Measurements from ENCODE around the gene FNBP1. TPM values are rescaled to one million over a fixed set of nuclear protein-coding genes. Genes with fewer than 3 reads are reported as not detected.

The FNBP1 gene
- total and polyA plus RNA-seq, 7 donors: 12.5 to 172 (median 92.8) TPM

DNA sequence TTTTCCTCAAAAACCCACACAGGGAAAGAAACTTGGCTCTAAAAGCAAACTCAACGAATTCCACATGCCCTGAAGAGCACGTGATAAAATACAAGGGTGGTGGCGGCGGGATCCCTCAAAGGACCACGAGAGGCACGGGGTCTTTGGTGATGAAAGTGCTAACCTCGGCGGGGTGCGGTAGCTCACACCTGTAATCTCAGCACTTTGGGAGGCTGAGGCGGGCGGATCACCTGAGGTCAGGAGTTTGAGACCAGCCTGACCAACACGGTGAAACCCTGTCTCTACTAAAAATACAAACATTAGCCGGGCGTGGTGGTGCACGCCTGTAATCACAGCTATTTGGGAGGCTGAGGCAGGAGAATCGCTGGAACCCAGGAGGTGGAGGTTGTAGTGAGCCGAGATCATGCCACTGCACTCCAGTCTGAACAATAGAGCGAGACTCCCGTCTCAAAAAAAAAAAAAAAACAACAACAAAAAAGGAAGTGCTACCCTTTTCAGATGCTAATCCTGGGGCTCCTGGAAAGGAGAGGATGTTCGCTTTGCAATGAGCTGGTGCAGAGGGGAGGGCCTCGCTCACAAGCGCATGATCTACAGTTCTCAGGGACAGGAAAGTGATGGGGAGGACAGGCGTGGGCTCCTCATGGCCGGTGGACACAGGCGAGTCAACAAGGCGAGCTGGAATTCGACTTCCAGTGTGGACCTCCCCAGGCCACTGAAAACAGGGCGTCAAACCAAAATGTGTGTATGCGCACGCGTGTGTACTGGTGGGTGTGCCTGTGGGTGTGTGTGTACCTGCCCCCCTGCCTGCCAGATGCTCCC is 153.7 kb downstream of the FNBP1 start:
- DNase-seq: no peak
- WGBS, 2 donors: 71 to 87% methylated on average over 31 of the region's 31 CpGs
- H3K9me3 ChIP-seq: no peaks in the 10 kb centered on the region
- H3K4me3 ChIP-seq: no peak overlapping the region
- no peak for TF ChIP-seq POLR2AphosphoS5 (IDR thresholded peaks at IDR 0.05)
- no peak for TF ChIP-seq POLR2A (IDR thresholded peaks at IDR 0.05)
- TF ChIP-seq, protein P1, sequence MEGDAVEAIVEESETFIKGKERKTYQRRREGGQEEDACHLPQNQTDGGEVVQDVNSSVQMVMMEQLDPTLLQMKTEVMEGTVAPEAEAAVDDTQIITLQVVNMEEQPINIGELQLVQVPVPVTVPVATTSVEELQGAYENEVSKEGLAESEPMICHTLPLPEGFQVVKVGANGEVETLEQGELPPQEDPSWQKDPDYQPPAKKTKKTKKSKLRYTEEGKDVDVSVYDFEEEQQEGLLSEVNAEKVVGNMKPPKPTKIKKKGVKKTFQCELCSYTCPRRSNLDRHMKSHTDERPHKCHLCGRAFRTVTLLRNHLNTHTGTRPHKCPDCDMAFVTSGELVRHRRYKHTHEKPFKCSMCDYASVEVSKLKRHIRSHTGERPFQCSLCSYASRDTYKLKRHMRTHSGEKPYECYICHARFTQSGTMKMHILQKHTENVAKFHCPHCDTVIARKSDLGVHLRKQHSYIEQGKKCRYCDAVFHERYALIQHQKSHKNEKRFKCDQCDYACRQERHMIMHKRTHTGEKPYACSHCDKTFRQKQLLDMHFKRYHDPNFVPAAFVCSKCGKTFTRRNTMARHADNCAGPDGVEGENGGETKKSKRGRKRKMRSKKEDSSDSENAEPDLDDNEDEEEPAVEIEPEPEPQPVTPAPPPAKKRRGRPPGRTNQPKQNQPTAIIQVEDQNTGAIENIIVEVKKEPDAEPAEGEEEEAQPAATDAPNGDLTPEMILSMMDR (IDR thresholded peaks at IDR 0.05): no peak
- TF ChIP-seq EP300 (IDR thresholded peaks at IDR 0.05): no peak
- no peaks in the 10 kb centered on the region for H3K27me3 ChIP-seq
- H3K36me3 ChIP-seq: peaks cover 4 to 29% (median 23%) of the 10 kb centered on the region in 4 donors
- peak overlapping the region; percentile 79 to 88 (median 86) for H3K27ac ChIP-seq
- H3K4me1 ChIP-seq: peaks cover 0 to 77% (median 76%) of the 10 kb centered on the region in 4 donors
- intact Hi-C loops (cut with DNase I): loop anchor here (5.0 to 10.0 kb wide), 4 partner anchors 43 to 445 kb away; no protein-coding TSS in a partner anchor

DNA sequence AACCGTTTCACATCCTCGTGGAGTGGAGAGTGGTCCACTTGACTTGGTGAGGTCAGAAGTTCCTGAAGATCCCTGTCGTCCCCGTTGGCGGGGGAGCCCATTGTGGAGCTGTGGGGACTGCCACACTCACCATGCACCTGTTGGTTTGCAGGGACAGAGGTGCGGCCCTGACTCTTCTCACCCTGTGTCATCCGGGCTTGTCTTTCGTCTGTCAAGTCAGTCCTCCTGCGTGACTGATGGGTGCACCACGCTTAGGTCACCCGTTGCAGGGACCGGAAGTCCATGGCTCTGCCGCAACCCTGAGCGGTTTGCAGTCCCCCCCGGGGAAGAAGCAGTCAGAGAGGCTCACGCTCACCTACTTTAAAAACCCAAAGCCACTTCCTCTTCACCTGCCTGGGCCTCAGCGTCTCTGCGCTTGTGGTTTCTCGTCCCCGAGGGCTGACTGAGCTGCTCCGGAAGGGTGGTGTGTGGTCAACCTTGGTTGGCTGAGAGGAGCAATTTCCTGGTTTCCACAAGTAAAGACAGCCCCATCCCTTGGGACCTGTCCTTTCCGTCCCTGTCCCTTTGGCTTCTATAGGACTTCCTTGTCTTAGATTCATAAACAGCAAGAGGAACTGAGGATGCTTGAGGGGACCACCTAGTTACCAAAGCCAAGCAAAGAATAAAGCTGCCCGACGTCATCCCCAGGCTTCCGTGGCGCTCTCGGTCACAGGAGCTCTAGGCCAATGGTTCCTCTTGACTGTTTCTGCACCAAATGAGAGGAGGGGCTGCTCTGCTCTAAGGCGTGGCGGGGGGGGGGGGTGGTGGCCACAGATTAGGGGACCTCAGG is 154.5 kb downstream of the FNBP1 start:
- WGBS, 2 donors: 44 to 80% methylated on average over 29 of the region's 29 CpGs
- intact Hi-C loops (cut with DNase I): loop anchor here (5.0 to 10.0 kb wide), 4 partner anchors 44 to 446 kb away; no protein-coding TSS in a partner anchor
- no peaks in the 10 kb centered on the region for H3K27me3 ChIP-seq
- no peak for DNase-seq
- H3K27ac ChIP-seq: peak overlapping the region; percentile 79 to 88 (median 86)
- H3K9me3 ChIP-seq: no peaks in the 10 kb centered on the region
- peaks cover 0 to 84% (median 83%) of the 10 kb centered on the region in 4 donors for H3K4me1 ChIP-seq
- H3K36me3 ChIP-seq: peaks cover 4 to 27% (median 20%) of the 10 kb centered on the region in 4 donors
- peak overlapping the region in 1 of 4 donors; percentile 2 for H3K4me3 ChIP-seq
- TF ChIP-seq, protein P1 (IDR thresholded peaks at IDR 0.05): no peak
- TF ChIP-seq POLR2AphosphoS5 (IDR thresholded peaks at IDR 0.05): peak in 2 of 4 donors; percentile 16 to 25

GRCh38 chr9:129887334-129888292 is 155.4 kb downstream of the FNBP1 start:
- H3K4me1 ChIP-seq: peaks cover 0 to 77% (median 77%) of the 10 kb centered on the region in 4 donors

GRCh38 chr9:129886226-129887174 is 156.5 kb downstream of the FNBP1 start:
- Histone ChIP-seq H3K9me3 (no peaks in the 10 kb centered on the region), H3K27me3 (no peaks in the 10 kb centered on the region), H3K4me1 (peaks cover 0 to 73% (median 68%) of the 10 kb centered on the region in 4 donors), H3K36me3 (peaks cover 4 to 27% (median 20%) of the 10 kb centered on the region in 4 donors), H3K4me3 (peak overlapping the region in 3 of 4 donors; percentile 26 to 36 (median 36)), H3K27ac (peak overlapping the region; percentile 79 to 88 (median 86))
- TF ChIP-seq POLR2AphosphoS5 (IDR thresholded peaks at IDR 0.05) (peak in 1 of 4 donors; percentile 21), EP300 (IDR thresholded peaks at IDR 0.05) (no peak), POLR2A (IDR thresholded peaks at IDR 0.05) (no peak)
- TF ChIP-seq, protein P1 (IDR thresholded peaks at IDR 0.05): no peak
- WGBS, 2 donors: 50 to 60% methylated on average over 20 of the region's 20 CpGs
- intact Hi-C loops (cut with DNase I): loop anchor here (5.0 to 10.0 kb wide), 4 partner anchors 46 to 448 kb away; no protein-coding TSS in a partner anchor
- DNase-seq: no peak

More at GRCh38 chr9:129887334-129888292, 155.4 kb downstream of the FNBP1 start:
- intact Hi-C loops (cut with DNase I): loop anchor here (5.0 to 10.0 kb wide), 4 partner anchors 45 to 447 kb away; no protein-coding TSS in a partner anchor
- Histone ChIP-seq H3K27ac (peak overlapping the region; percentile 79 to 88 (median 86)), H3K27me3 (no peaks in the 10 kb centered on the region), H3K4me3 (peak overlapping the region in 1 of 4 donors; percentile 2), H3K36me3 (peaks cover 4 to 27% (median 20%) of the 10 kb centered on the region in 4 donors), H3K9me3 (no peaks in the 10 kb centered on the region)
- DNase-seq: no peak
- WGBS, 2 donors: 53 to 77% methylated on average over 27 of the region's 27 CpGs
- TF ChIP-seq EP300 (IDR thresholded peaks at IDR 0.05) (no peak), POLR2AphosphoS5 (IDR thresholded peaks at IDR 0.05) (peak in 3 of 4 donors; percentile 7 to 27 (median 8))

Data from sigmoid colon (tissue), 7 donors.